OCI-LY7 (cell line): ENCODE results near the gene PACSIN3. TPM values are rescaled to one million over a fixed set of nuclear protein-coding genes. Genes with fewer than 3 reads are reported as not detected.
A peak's percentile ranks its signal among the peaks of the same experiment; 100 is the strongest.

Source experiments
- BruUV-seq: library from RNA; stranded (reverse); fragments of 400-500 nt; replicated peaks from 2 replicates; lab custom pipeline; 2021; lab: Mats Ljungman, UMichigan
- CTCF ChIA-PET: fragments of 300-600 bp; sonication (Branson Sonifier 250); formaldehyde crosslinking; loops from one replicate; lab custom pipeline; 2022; ENCODE audit warnings: antibody characterized with exemption; ENCODE audit not compliant: unreplicated experiment; lab: Charles Lee
- POLR2A ChIA-PET: fragments of 300-600 bp; sonication (Branson Sonifier 250); formaldehyde crosslinking; loops from one replicate; lab custom pipeline; 2022; ENCODE audit warnings: antibody characterized with exemption; lab: Charles Lee
- DNase-seq: peaks from one replicate; pipeline ENCODE4 v3.0.0-alpha.2; 2015; ENCODE audit warnings: low spot score
- H2AFZ ChIP-seq: fragments of 200-600 bp; sonication (generic), shearing (Covaris generic); 2 replicates; pipeline ENCODE4 v1.6.1; 2014; ENCODE audit warnings: mild to moderate bottlenecking, antibody characterized with exemption, low read length, moderate library complexity
- H3K27ac ChIP-seq: fragments of 200-600 bp; sonication (generic); 2 replicates; pipeline ENCODE4 v1.5.1; 2014; ENCODE audit warnings: mixed run types, low read depth, mild to moderate bottlenecking, moderate library complexity, low read length, inconsistent platforms; ENCODE audit not compliant: poor library complexity, severe bottlenecking
- H3K36me3 ChIP-seq: fragments of 200-600 bp; sonication (generic); 2 replicates; pipeline ENCODE4 v1.6.1; 2014; ENCODE audit warnings: mild to moderate bottlenecking, antibody characterized with exemption, low read length, moderate library complexity, mixed read lengths; ENCODE audit not compliant: insufficient read depth
- H3K4me1 ChIP-seq: fragments of 200-600 bp; sonication (generic); 2 replicates; pipeline ENCODE4 v1.5.1; 2014; ENCODE audit warnings: mild to moderate bottlenecking, low read length; ENCODE audit not compliant: insufficient read depth, poor library complexity, severe bottlenecking
- H3K4me2 ChIP-seq: fragments of 200-600 bp; sonication (generic); 2 replicates; pipeline ENCODE4 v1.6.1; 2014; ENCODE audit warnings: mild to moderate bottlenecking, low read length
- H3K4me3 ChIP-seq: fragments of 200-600 bp; sonication (generic); 2 replicates; pipeline ENCODE4 v1.5.1; 2014; ENCODE audit warnings: mild to moderate bottlenecking, low read depth, low read length; ENCODE audit not compliant: poor library complexity, severe bottlenecking
- H3K79me2 ChIP-seq: fragments of 200-600 bp; sonication (generic); 2 replicates; pipeline ENCODE4 v1.6.1; 2016; ENCODE audit warnings: low read depth, mild to moderate bottlenecking, low read length, moderate library complexity, mixed read lengths; ENCODE audit not compliant: insufficient read depth
- H3K9me2 ChIP-seq: fragments of 200-600 bp; sonication (generic); 2 replicates; pipeline ENCODE4 v1.6.1; 2016; ENCODE audit warnings: mild to moderate bottlenecking, low read length, mixed read lengths; ENCODE audit not compliant: insufficient read depth
- H3K9me3 ChIP-seq: fragments of 200-600 bp; sonication (generic); 2 replicates; pipeline ENCODE4 v1.6.1; 2014; ENCODE audit warnings: mild to moderate bottlenecking, mixed run types, low read length, mixed read lengths
- H4K20me1 ChIP-seq: fragments of 200-600 bp; sonication (generic); 2 replicates; pipeline ENCODE4 v1.6.1; 2014; ENCODE audit warnings: mild to moderate bottlenecking, antibody characterized with exemption, low read length, moderate library complexity, mixed read lengths; ENCODE audit not compliant: insufficient read depth
- EZH2phosphoT487 ChIP-seq: fragments of 200-600 bp; sonication (generic); IDR thresholded peaks from 2 replicates; pipeline ENCODE4 v1.6.1; 2018; ENCODE audit warnings: low read depth, borderline replicate concordance, mild to moderate bottlenecking, mixed run types, antibody characterized with exemption, low read length, moderate library complexity, mixed read lengths
- intact Hi-C: fragments of 100-400 bp; cut with micrococcal nuclease; formaldehyde crosslinking; loops from one replicate; pipeline ENCODE4 v1.10.0; 2022; ENCODE audit not compliant: unreplicated experiment
- total RNA-seq, 2 experiments: library from RNA; depleted of rRNA in 1 of 2; stranded (reverse); fragments of >200 nt in 1 of 2; shearing (Covaris generic) in 1 of 2; gene quantifications; 2 replicates each; pipeline ENCODE4 v1.2.3, GENCODE V29; 2014 to 2022
- TF ChIP-seq, protein P1 (sequence below): fragments of 200-600 bp; sonication (generic); conservative IDR thresholded peaks from 2 replicates; pipeline ENCODE4 v1.5.1; 2014; ENCODE audit warnings: mild to moderate bottlenecking, antibody characterized with exemption, low read length, moderate library complexity, mixed read lengths

PACSIN3 gene
- total RNA-seq, 2 experiments from 2014 or later = not detected

DNA sequence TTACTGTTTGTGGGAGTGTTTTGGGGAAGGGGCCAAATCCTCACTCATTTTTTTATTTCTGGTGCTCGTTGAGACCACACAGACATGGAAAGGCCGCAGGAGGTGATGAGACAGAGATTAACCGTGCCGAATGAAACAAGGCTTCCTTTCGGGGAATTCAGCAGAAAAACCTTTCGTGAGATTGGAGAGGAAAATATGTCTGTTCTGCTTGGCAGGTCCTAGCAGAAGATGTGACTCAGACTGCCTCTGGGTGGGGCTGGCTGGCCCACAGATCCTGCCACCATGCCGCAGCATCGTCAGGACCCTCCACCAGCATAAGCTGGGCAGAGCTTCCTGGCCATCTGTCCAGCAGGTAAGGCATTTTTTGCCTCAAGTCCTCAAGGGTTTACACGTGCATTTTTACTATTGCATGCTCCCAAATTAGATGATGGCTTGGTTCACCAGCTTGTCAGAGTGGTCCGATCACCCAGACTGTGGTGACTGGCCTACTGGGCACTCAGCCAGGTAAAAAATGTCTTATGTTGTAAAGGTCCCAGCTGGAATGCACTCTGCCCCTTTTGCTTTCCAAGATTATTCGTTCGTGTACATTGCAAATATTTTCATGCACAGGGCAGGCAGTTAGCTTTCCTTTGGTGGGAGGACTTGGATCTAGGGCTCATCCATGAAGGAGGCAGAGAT is 30.0 kb upstream of the PACSIN3 start:
- no TSS peak for BruUV-seq
- CTCF ChIA-PET = interaction anchor here (0.9 to 2.4 kb wide), 3 partner anchors 32 to 196 kb away, joined by 3 to 10 read pairs (median 3); partner anchors contain the start of gene ACP2
- H3K4me1 ChIP-seq = peaks cover 68% of the 10 kb centered on the region
- DNase-seq = peak; percentile 76
- POLR2A ChIA-PET = interaction anchor here (0.7 to 3.6 kb wide), 4 partner anchors 32 to 785 kb away, joined by 3 to 25 read pairs (median 4); partner anchors contain the start of gene ACP2
- H3K4me2 ChIP-seq = peak overlapping the region; percentile 82
- no peaks in the 10 kb centered on the region for H3K79me2 ChIP-seq
- intact Hi-C loops = loop anchor here (1.0 to 5.0 kb wide), 2 partner anchors 32 to 104 kb away; partner anchors contain the start of gene ACP2
- peak overlapping the region; percentile 54 for H3K27ac ChIP-seq
- no peak for TF ChIP-seq EZH2phosphoT487
- TF ChIP-seq, protein P1, sequence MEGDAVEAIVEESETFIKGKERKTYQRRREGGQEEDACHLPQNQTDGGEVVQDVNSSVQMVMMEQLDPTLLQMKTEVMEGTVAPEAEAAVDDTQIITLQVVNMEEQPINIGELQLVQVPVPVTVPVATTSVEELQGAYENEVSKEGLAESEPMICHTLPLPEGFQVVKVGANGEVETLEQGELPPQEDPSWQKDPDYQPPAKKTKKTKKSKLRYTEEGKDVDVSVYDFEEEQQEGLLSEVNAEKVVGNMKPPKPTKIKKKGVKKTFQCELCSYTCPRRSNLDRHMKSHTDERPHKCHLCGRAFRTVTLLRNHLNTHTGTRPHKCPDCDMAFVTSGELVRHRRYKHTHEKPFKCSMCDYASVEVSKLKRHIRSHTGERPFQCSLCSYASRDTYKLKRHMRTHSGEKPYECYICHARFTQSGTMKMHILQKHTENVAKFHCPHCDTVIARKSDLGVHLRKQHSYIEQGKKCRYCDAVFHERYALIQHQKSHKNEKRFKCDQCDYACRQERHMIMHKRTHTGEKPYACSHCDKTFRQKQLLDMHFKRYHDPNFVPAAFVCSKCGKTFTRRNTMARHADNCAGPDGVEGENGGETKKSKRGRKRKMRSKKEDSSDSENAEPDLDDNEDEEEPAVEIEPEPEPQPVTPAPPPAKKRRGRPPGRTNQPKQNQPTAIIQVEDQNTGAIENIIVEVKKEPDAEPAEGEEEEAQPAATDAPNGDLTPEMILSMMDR = peak; percentile 70
- peaks cover 5% of the 10 kb centered on the region for H3K36me3 ChIP-seq
- H3K4me3 ChIP-seq = peak overlapping the region; percentile 69
- H2AFZ ChIP-seq = no peak overlapping the region
- no peaks in the 10 kb centered on the region for H3K9me2 ChIP-seq
- H3K9me3 ChIP-seq = peaks cover 5% of the 10 kb centered on the region; the same call in 1 of the 2 replicates
- no peaks in the 10 kb centered on the region for H4K20me1 ChIP-seq

DNA sequence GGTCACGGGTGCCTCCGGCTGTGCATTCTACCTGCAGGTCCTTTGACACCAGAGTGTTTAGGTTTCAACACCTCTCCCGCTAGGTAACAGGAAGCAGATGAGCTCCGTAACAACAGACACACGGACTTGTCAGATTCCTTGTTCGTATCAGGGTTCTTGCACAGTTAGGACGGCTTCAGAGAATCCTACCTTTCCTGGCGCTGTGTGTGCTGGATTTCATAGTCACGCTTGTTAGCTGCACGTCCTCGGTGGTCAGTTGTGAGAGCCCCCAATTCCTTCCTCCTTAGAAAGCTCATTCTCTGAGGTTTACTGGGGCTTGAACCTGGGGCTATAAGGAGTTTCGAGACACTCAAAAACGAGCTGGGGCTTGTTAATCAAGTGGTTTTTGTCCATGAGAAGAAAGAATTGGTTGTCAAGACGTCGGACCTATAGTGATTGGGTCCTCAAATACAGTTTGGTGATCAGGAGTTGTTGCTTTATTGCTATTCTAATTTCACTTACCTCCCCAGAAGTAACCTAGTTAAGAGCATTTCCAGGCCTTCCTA is 29.2 kb upstream of the PACSIN3 start:
- no peaks in the 10 kb centered on the region for H3K79me2 ChIP-seq
- H3K4me3 ChIP-seq = peak overlapping the region; percentile 69
- intact Hi-C loops = loop anchor here (1.0 to 5.0 kb wide), 3 partner anchors 38 to 103 kb away; no protein-coding TSS in a partner anchor
- H3K36me3 ChIP-seq = peaks cover 5% of the 10 kb centered on the region
- peak overlapping the region; percentile 82 for H3K4me2 ChIP-seq
- H4K20me1 ChIP-seq = no peaks in the 10 kb centered on the region
- peak overlapping the region; percentile 77 for H2AFZ ChIP-seq
- CTCF ChIA-PET = interaction anchor here (0.5 to 2.4 kb wide), 3 partner anchors 33 to 239 kb away, joined by 3 to 10 read pairs (median 4); partner anchors contain the start of gene ACP2
- DNase-seq = peak; percentile 29
- H3K9me2 ChIP-seq = no peaks in the 10 kb centered on the region
- peak overlapping the region; percentile 54 for H3K27ac ChIP-seq
- H3K4me1 ChIP-seq = peaks cover 64% of the 10 kb centered on the region
- TSS peak; percentile 68 for BruUV-seq
- peaks cover 5% of the 10 kb centered on the region; the same call in 1 of the 2 replicates for H3K9me3 ChIP-seq
- TF ChIP-seq EZH2phosphoT487 = no peak
- TF ChIP-seq, protein P1 = no peak
- POLR2A ChIA-PET = interaction anchor here (0.6 to 3.6 kb wide), 14 partner anchors 10 to 275 kb away, joined by 3 to 25 read pairs (median 4); partner anchors contain the start of gene ACP2
